ENCODE data around the gene NOTCH1.

Gene NOTCH1

GRCh38 chr9:136484153-136485048 is 61.4 kb downstream of the NOTCH1 start:
- no peak for DNase-seq

DNA sequence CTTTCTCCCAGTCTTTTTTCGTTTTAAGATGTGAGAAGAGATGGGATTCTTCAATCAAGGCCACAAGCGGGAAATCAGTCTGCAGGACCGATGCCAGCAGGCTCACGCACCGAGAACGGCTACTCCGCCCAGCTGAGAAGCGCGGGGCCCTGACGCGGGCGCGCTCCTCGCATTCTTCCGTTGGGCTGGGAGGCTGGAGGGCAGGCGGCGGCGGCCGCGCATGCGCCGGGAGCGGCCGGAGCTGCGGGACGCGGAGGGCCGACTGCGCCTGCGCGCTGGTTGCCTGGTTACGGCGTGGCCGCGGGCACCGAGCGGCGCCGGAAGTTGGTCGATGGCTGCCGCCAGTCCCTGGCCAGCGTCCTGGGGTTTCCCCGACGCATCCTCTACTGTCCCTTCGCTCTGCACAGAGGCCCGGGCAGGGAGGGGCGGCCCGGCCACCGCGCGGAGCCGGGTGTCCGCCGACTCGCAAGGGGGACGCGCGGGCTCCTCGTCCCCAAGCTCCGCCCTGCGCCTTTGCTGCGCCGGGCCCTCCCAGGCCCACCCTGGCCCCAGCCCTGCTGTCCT is 62.2 kb downstream of the NOTCH1 start:
- peak; percentile 96 for DNase-seq

DNA sequence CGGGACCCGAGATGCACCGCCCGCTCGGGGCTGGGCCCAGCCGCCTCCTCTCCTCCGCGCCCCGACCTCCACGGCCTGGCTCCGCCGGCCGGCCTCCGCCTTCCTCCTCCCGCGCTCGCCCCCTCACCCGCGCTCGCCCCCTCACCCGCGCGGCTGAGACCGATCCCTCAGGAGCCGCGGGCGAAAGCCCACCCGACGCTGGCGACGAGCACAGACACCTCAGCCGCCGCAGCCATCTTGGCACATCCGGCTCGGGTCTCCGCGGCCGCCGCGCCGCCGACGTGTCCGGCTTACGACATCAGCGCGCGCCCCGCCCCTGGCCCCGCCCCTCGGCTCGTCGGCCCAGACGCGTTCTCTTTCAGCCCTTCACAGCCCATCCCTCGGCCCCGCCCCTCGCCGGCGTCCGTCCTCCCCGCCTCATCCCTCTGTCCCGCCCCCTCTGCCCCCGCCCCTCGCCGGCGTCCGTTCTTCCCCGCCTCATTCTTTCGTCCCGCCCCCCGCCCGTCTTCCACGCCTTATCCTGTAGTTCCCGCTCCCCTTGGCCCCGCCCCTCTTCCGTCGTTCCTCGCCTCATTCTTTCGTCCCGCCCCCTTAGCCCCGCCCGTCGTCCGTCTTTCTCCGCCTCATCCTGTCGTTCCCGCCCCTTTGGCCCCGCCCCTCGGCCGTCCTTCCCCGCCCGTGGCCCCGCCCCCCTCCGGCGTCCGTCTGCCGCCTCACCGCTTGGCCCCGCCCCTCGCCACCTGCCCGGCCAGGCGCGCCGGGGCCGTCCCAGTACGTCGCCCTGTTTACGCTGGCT is 62.9 kb downstream of the NOTCH1 start, which contains the start of gene SEC16A:
Gene SEC16A, minus strand, starts transcription at position 248 of the 796 bp plus-strand sequence. CDS start 5,425 bp downstream, outside the sequence.
- DNase-seq: peak; percentile 98

DNA sequence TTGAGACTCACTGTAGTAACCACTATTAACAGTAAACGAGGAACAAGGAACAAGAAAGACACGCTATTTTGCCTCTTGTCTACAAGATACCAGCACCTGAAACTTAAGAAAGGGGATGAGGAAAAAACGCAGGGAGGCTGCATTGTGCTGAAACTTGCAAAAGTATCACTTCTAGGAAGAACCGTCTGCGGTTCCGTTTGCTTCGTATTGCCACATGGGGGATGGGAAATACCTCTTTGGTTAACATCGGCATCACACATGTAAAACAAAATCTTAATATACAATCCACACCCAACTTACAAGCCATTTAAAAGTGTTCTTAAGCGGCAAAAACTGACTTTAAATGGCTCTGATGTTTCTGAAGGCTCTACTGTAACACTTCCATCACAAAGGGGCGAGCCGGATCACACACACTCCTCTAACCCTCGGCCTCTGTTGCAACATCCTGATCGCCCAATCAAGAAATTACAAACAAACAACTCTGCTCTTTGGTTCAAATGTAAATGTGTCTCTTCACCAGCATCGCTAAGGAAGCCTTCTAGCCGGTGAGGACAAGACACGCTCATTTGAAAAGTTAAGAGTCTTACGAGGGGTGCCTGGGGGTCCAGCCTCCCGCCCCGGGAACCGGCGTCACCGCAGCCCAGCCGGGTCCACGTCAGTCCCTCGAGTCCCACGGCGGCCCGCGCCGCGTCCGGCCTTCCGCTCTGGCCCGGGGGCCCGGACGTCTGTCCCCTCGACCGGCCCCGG is 63.6 kb downstream of the NOTCH1 start:
- DNase-seq: peak; percentile 39

DNA sequence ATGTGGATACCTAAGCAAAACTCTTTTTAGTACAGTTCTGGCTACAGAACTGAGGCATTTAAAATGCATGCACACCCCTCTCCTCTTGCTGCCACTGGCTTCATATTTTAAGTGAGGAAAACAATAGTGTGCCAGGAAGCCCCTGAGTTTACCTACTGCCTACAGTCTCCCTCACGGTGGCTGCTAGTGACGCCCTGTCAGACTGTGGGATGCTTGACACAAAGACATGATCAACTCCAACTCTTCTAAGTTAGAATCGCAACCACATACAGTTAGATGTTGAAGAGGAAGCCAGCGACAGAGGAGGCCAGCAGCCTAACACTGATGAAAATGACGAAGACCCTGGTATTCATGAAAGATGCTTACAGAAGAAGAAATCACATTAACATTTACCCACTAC is 64.3 kb downstream of the NOTCH1 start:
- no peak for DNase-seq

DNA sequence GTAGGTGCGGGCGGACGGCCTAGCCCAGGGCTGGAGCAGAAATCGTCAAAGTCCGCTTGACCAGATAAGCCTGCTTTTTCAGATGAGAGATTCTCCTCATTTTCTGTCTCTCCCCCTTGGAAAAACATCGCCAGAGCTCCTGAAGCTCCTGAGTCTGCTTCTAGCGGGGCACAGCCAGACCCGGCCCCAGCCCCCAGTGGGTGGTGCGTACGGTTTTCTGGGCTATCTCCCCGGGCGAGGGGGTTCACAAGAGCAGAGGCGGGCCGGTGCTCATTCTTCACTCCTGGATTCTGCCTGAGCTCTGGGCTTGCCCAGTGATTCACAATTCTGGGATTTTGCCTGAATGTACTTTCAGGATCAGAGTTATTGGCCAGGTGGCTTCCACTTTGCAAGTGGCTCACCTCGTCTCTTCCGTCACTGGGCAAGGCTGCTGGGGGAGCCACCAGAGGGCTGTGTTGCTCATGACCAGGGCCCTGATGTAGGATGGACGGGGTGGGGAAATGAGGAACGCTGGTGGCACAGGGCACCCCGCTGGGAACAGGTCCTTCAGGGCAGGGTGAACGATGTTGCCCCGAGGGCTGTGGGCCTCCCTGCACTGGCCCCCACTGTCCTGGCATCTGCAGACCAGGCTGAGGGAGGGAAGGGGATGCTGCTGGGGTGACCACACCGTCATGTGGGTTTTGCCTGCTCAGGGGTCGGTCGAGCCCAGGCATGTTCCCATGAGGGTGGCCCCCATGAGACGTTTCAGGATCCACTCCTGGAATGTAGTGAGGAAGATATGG is 69.3 kb downstream of the NOTCH1 start:
- DNase-seq: no peak

DNA sequence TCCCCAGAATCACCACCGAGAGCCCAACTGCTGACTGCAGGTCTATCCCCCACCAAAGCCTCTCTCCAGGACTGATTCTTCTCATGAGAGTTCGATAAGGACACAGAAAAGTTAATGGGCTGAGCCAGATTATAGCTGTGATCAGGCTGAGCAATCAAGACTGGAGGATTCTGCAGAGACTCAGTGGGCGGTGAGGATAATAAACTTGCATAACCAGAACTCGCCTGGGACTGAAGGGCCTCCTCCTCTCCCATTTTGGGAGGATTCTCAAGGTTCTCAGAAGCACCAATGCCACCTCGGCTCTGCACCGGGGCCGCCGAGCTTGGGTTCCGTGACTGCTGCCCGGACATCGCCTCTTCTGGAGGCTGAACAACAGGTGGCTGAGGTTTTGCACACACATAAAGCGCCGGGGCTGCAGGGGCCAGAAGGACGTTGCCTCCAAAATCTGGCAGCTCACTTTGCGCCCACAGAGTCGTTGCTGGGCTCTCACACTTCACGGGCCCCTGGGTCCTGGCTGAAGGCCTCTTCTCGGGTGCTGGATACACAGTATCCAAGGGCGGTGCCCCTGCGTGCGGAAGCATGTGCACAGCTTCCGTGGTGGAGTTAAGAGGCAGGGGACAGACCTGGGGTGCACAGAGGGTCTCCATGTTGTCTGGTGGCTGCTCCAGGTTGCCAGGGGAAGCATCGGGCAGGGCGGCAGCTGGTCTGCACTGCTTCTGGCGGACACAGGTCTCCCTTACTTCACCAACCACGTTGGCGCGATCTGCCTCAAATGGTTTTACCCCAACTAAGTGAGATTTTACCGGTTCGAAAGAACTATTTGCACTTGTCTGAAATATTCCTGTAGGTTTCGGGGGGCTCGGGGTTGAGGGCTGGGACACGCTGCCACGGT is 70.6 kb downstream of the NOTCH1 start:
- no peak for DNase-seq

DNA sequence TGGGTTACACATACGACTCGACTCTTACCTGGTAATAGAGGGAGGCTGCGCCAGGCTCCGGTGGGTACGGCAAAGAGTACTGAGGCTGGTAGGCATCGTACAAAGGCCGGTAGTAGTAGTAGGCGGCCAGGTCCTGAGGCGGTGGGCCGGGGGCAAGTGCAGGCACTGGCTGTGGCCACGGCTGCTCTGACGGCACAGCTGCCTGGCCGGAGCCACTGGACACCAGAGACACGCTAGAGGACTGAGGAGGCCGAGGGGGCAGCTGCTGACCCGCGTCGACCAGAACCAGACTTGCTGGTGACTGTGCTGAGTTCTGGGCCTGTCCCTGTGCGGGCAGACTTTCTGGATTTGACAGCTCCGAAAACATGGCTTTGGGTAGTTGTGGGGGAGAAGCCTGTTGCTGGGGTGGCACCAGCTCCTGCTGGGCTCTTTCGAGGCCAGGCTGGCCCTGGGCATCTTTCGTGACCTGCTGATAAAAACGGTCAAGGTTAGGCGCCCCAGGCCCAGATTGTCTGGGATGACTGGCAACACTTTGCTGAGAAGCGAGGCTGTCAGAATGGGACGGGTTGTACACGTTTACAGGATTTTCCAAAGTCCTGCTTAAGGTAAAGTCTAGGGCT is 71.7 kb downstream of the NOTCH1 start:
- no peak for DNase-seq

GRCh38 chr9:136473354-136473721 is 72.5 kb downstream of the NOTCH1 start:
- DNase-seq: no peak

DNA sequence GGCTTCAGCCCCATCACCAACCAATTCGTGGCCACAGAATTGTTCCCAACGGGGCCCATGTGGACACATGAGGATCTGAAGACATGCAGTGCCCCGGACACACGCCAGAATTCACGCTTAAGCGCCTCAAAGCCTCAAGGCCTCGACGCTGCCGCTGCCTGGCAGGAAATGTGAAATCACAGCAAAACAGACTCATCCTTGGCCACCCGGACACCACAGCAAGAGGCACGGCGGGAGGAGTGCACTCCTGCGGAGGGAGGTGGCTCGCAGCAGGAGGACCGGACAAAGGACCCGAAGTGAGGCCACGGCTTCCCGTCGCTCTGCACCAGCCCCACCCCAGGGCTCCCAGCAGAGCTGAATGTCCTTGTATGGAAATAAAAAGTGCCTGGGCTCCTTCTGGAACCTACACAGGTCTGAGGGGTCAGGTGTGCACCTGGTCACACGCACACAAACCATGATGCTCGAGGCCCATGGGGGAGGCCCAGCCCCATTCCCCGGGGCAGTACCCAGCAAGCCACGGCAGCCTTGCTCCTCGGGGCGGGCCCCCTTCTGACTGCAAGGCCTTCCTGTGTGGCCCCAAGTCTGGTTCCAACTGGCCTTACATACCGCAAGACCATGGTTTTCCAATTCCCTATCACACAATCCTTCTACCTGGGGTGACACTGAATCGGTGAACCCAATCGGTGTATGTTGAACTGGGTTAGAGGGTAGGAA is 73.1 kb downstream of the NOTCH1 start:
- DNase-seq: no peak

GRCh38 chr9:136471802-136472487 is 73.9 kb downstream of the NOTCH1 start:
- DNase-seq: no peak

GRCh38 chr9:136470792-136471469 is 74.9 kb downstream of the NOTCH1 start:
- no peak for DNase-seq

GRCh38 chr9:136470356-136470755 is 75.5 kb downstream of the NOTCH1 start:
- DNase-seq: no peak

GRCh38 chr9:136467766-136468165 is 78.1 kb downstream of the NOTCH1 start:
- no peak for DNase-seq

GRCh38 chr9:136466155-136466541 is 79.7 kb downstream of the NOTCH1 start:
- no peak for DNase-seq

GRCh38 chr9:136465500-136466154 is 80.2 kb downstream of the NOTCH1 start:
- DNase-seq: no peak

- DNase-seq: no peak
Observed at GRCh38 chr9:136464241-136464640, 81.6 kb downstream of the NOTCH1 start.

GRCh38 chr9:136463578-136463977 is 82.3 kb downstream of the NOTCH1 start:
- DNase-seq: no peak
